GM21381 (cell line): ENCODE measurements around the gene TNFSF8.
A peak's percentile ranks its signal among the peaks of the same experiment; 100 is the strongest.

ENCODE experiments used
- ATAC-seq: cut with Tn5 transposase; IDR thresholded peaks from one replicate; pipeline ENCODE4 v1.9.1; 2021; ENCODE audit warnings: mild to moderate bottlenecking, moderate library complexity; ENCODE audit not compliant: unreplicated experiment

TNFSF8 gene

GRCh38 chr9:114930056-114930812 lies at the start of gene TNFSF8:
Gene TNFSF8, minus strand, starts transcription at chr9:114930591. Its CDS starts 288 bp downstream, at chr9:114930303.
- ATAC-seq = no peak

- ATAC-seq = no peak
Observed at GRCh38 chr9:114973216-114973615, 42.8 kb upstream of the TNFSF8 start.

- no peak for ATAC-seq
Observed at GRCh38 chr9:114972510-114973136, 42.2 kb upstream of the TNFSF8 start.

- ATAC-seq = no peak
Observed at GRCh38 chr9:114969269-114969668, 38.9 kb upstream of the TNFSF8 start.

- no peak for ATAC-seq
Observed at GRCh38 chr9:114968671-114969070, 38.3 kb upstream of the TNFSF8 start.

GRCh38 chr9:114965564-114965963 lies 35.2 kb upstream of the TNFSF8 start:
- ATAC-seq = no peak

GRCh38 chr9:114962809-114963208 lies 32.4 kb upstream of the TNFSF8 start:
- no peak for ATAC-seq

GRCh38 chr9:114960276-114960675 lies 29.9 kb upstream of the TNFSF8 start:
- no peak for ATAC-seq

- ATAC-seq = no peak
Observed at GRCh38 chr9:114958844-114959235, 28.4 kb upstream of the TNFSF8 start.

GRCh38 chr9:114958021-114958843 lies 27.8 kb upstream of the TNFSF8 start:
- ATAC-seq = peak; percentile 60

- peak; percentile 6 for ATAC-seq
Observed at GRCh38 chr9:114957558-114957957, 27.2 kb upstream of the TNFSF8 start.

GRCh38 chr9:114954956-114955582 lies 24.7 kb upstream of the TNFSF8 start:
- no peak for ATAC-seq

- no peak for ATAC-seq
Observed at GRCh38 chr9:114953959-114954358, 23.6 kb upstream of the TNFSF8 start.

GRCh38 chr9:114953046-114953445 lies 22.7 kb upstream of the TNFSF8 start:
- no peak for ATAC-seq

- no peak for ATAC-seq
Observed at GRCh38 chr9:114950761-114951160, 20.4 kb upstream of the TNFSF8 start.

- no peak for ATAC-seq
Observed at GRCh38 chr9:114947058-114947457, 16.7 kb upstream of the TNFSF8 start.

GRCh38 chr9:114945616-114946412 lies 15.4 kb upstream of the TNFSF8 start:
- ATAC-seq = no peak

- no peak for ATAC-seq
Observed at GRCh38 chr9:114941376-114941775, 11.0 kb upstream of the TNFSF8 start.

- no peak for ATAC-seq
Observed at GRCh38 chr9:114938687-114939575, 8.5 kb upstream of the TNFSF8 start.
